HEK293 (cell line): Measurements from ENCODE around the gene PLGRKT.
"Not testable (repeated sequence)": the region's sequence is repeated elsewhere in the genome, so short reads cannot be mapped to it uniquely, and the experiment has no call there.

Source experiments
- ZSCAN16 ChIP-seq: fragments of 450-650 bp; formaldehyde crosslinking; IDR thresholded peaks from 2 replicates; pipeline ENCODE4 v1.5.1; 2016; ENCODE audit warnings: missing biosample characterization, missing genetic modification characterization
- TF ChIP-seq, protein P1 (sequence below): fragments of 450-650 bp; formaldehyde crosslinking; IDR thresholded peaks from 2 replicates; pipeline ENCODE4 v1.5.1; 2016; ENCODE audit warnings: missing biosample characterization, missing genetic modification characterization

DNA sequence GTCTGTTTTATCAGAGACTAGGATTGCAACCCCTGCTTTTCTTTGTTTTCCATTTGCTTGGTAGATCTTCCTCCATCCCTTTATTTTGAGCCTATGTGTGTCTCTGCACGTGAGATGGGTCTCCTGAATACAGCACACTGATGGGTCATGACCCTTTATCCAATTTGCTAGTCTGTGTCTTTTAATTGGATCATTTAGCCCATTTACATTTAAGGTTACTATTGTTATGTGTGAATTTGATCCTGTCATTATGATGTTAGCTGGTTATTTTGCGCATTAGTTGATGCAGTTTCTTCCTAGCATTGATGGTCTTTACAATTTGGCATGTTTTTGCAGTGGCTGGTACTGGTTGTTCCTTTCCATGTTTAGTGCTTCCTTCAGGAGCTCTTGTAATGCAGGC is 37.9 kb upstream of the PLGRKT start:
- TF ChIP-seq, protein P1, sequence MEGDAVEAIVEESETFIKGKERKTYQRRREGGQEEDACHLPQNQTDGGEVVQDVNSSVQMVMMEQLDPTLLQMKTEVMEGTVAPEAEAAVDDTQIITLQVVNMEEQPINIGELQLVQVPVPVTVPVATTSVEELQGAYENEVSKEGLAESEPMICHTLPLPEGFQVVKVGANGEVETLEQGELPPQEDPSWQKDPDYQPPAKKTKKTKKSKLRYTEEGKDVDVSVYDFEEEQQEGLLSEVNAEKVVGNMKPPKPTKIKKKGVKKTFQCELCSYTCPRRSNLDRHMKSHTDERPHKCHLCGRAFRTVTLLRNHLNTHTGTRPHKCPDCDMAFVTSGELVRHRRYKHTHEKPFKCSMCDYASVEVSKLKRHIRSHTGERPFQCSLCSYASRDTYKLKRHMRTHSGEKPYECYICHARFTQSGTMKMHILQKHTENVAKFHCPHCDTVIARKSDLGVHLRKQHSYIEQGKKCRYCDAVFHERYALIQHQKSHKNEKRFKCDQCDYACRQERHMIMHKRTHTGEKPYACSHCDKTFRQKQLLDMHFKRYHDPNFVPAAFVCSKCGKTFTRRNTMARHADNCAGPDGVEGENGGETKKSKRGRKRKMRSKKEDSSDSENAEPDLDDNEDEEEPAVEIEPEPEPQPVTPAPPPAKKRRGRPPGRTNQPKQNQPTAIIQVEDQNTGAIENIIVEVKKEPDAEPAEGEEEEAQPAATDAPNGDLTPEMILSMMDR, result not testable (repeated sequence)
- TF ChIP-seq ZSCAN16 (tag by site-specific recombination), result not testable (repeated sequence)
